Panc1 (cell line): Measurements from ENCODE around the gene SPATA21. TPM values are rescaled to one million over a fixed set of nuclear protein-coding genes. Genes with fewer than 3 reads are reported as not detected.

ENCODE experiments used
- ATAC-seq: fragments of 200-7000 bp; cut with Tn5 transposase; 2 replicates; pipeline ENCODE4 v1.9.1; 2020; ENCODE audit warnings: mild to moderate bottlenecking, moderate library complexity
- BruUV-seq: library from RNA; stranded (reverse); fragments of 400-500 nt; replicated peaks from 2 replicates; lab custom pipeline; 2021; lab: Mats Ljungman, UMichigan
- CTCF ChIA-PET: fragments of 300-600 bp; sonication (Branson Sonifier 250); formaldehyde crosslinking; loops from one replicate; lab custom pipeline; 2022; ENCODE audit warnings: antibody characterized with exemption; lab: Charles Lee
- POLR2A ChIA-PET: fragments of 300-600 bp; sonication (Branson Sonifier 250); formaldehyde crosslinking; loops from one replicate; lab custom pipeline; 2022; ENCODE audit warnings: antibody characterized with exemption; lab: Charles Lee
- DNase-seq: peaks from one replicate; pipeline ENCODE4 v3.0.0-alpha.2; 2010; ENCODE audit warnings: low read depth, low spot score
- H3K27ac ChIP-seq: 2 replicates; pipeline ENCODE4 v1.5.1; 2011; ENCODE audit warnings: mild to moderate bottlenecking, low read length, inconsistent platforms
- H3K27me3 ChIP-seq: fragments of 200-500 bp; sonication (Bioruptor generic); 2 replicates; pipeline ENCODE4 v1.6.0; 2014; ENCODE audit warnings: low read length, inconsistent platforms; ENCODE audit not compliant: control insufficient read depth, insufficient read depth
- H3K36me3 ChIP-seq: fragments of 200-500 bp; sonication (Bioruptor generic); 2 replicates; pipeline ENCODE4 v1.5.1; 2014; ENCODE audit warnings: inconsistent platforms, mild to moderate bottlenecking, low read length, moderate library complexity; ENCODE audit not compliant: control insufficient read depth, insufficient read depth
- H3K4me1 ChIP-seq: 2 replicates; pipeline ENCODE4 v1.5.1; 2011; ENCODE audit warnings: inconsistent platforms, mild to moderate bottlenecking, low read length, moderate library complexity; ENCODE audit not compliant: control insufficient read depth, insufficient read depth
- H3K4me3 ChIP-seq, 2 experiments: 2 replicates each; pipeline ENCODE4 v1.5.1; 2011 to 2012; ENCODE audit warnings: low read depth in 2 of 2, low read length in 2 of 2, mild to moderate bottlenecking in 2 of 2, inconsistent platforms in 1 of 2, moderate library complexity in 1 of 2
- H3K9me3 ChIP-seq: fragments of 200-500 bp; sonication (Bioruptor generic); 2 replicates; pipeline ENCODE4 v1.5.1; 2014; ENCODE audit warnings: low read depth, mild to moderate bottlenecking, inconsistent platforms, low read length, moderate library complexity; ENCODE audit not compliant: control insufficient read depth, insufficient read depth
- CTCF ChIP-seq: fragments of 450-650 bp; IDR thresholded peaks from 2 replicates; pipeline ENCODE4 v1.5.1; 2017; ENCODE audit warnings: mild to moderate bottlenecking
- POLR2AphosphoS5 ChIP-seq: IDR thresholded peaks from 2 replicates; pipeline ENCODE4 v1.6.1; 2012; ENCODE audit warnings: mild to moderate bottlenecking, low read depth, low read length, moderate library complexity
- REST ChIP-seq, 2 experiments: IDR thresholded peaks; 2 replicates each; pipeline ENCODE4 v1.6.1; 2011 to 2012; ENCODE audit warnings: low read depth in 2 of 2, control low read depth in 1 of 2, low read length in 1 of 2, mild to moderate bottlenecking in 1 of 2, moderate library complexity in 1 of 2; ENCODE audit not compliant: insufficient read depth in 1 of 2
- SIN3A ChIP-seq: IDR thresholded peaks from 2 replicates; pipeline ENCODE4 v1.6.1; 2012; ENCODE audit warnings: low read depth, mild to moderate bottlenecking, low read length, moderate library complexity, borderline replicate concordance; ENCODE audit not compliant: insufficient read depth
- TCF7L2 ChIP-seq: IDR thresholded peaks from 2 replicates; pipeline ENCODE4 v1.6.1; 2011; ENCODE audit warnings: mild to moderate bottlenecking, low read depth, low read length, inconsistent platforms
- in situ Hi-C: cut with HindIII; loops from 2 replicates; pipeline ENCODE4 v1.10.0; 2016; ENCODE audit warnings: low sequenced_read_pairs, low pct_unique_long_range_greater_than_20kb
- intact Hi-C: fragments of 100-400 bp; cut with micrococcal nuclease; formaldehyde crosslinking; loops from one replicate; pipeline ENCODE4 v1.10.0; 2022; ENCODE audit not compliant: unreplicated experiment
- total RNA-seq: library from RNA; stranded (reverse); gene quantifications from one replicate; pipeline ENCODE4 v1.2.1, GENCODE V29; 2021; ENCODE audit not compliant: unreplicated experiment

SPATA21 gene
- total RNA-seq, 1 experiment from 2014 or later = not detected

- ATAC-seq (no peak), DNase-seq (no peak)
- in situ Hi-C loops = no loop called here
- Histone ChIP-seq H3K27me3 (no peaks in the 10 kb centered on the region), H3K27ac (no peak overlapping the region), H3K4me1 (peaks cover 6% of the 10 kb centered on the region), H3K36me3 (no peaks in the 10 kb centered on the region; the same call in 1 of the 2 replicates), H3K4me3 (no peak overlapping the region), H3K9me3 (no peaks in the 10 kb centered on the region)
- TF ChIP-seq REST (IDR thresholded peaks at IDR 0.05; ENCODE audit: insufficient read depth in 1 of 2, low read depth in 2 of 2, low read length in 1 of 2) (no peak), CTCF (no peak), POLR2AphosphoS5 (no peak), SIN3A (no peak), TCF7L2 (no peak)
- BruUV-seq = no TSS peak
- CTCF ChIA-PET = no interaction called here
- POLR2A ChIA-PET = no interaction called here
- intact Hi-C loops = no loop called here
These were observed 80.4 kb downstream of the SPATA21 start for GRCh38 chr1:16356867-16357266.

- no TSS peak for BruUV-seq
- TF ChIP-seq CTCF (no peak), REST (IDR thresholded peaks at IDR 0.05; ENCODE audit: insufficient read depth in 1 of 2, low read depth in 2 of 2, low read length in 1 of 2) (no peak), SIN3A (no peak), POLR2AphosphoS5 (no peak), TCF7L2 (no peak)
- Histone ChIP-seq H3K27me3 (no peaks in the 10 kb centered on the region), H3K36me3 (no peaks in the 10 kb centered on the region; the same call in 1 of the 2 replicates), H3K4me1 (peaks cover 14% of the 10 kb centered on the region), H3K9me3 (no peaks in the 10 kb centered on the region), H3K27ac (no peak overlapping the region), H3K4me3 (no peak overlapping the region)
- POLR2A ChIA-PET = no interaction called here
- no peak for DNase-seq
- CTCF ChIA-PET = interaction anchor here (0.9 kb wide), 1 partner anchor 9 kb away, joined by 3 read pairs; no protein-coding TSS in a partner anchor
- ATAC-seq = no peak
- intact Hi-C loops = no loop called here
- in situ Hi-C loops = no loop called here
These were observed 82.6 kb downstream of the SPATA21 start for GRCh38 chr1:16354619-16355018.
